SK-N-MC (cell line): ENCODE results near the gene ANK3.

Source experiments
- EZH2 ChIP-seq: fragments of 200-600 bp; sonication (generic); IDR thresholded peaks from one replicate; pipeline ENCODE4 v1.6.1; 2017; ENCODE audit warnings: antibody characterized with exemption
- FOXP2 ChIP-seq: optimal IDR thresholded peaks from 2 replicates; pipeline ENCODE3; 2011; ENCODE audit warnings: mild to moderate bottlenecking, moderate library complexity; ENCODE audit not compliant: insufficient read depth; ENCODE audit errors: extremely low read length, control extremely low read depth
- POLR2AphosphoS5 ChIP-seq: IDR thresholded peaks from 2 replicates; pipeline ENCODE4 v1.6.1; 2012; ENCODE audit warnings: mild to moderate bottlenecking, low read depth, low read length, borderline replicate concordance

- TF ChIP-seq EZH2, result no peak
- TF ChIP-seq POLR2AphosphoS5, result no peak
- TF ChIP-seq FOXP2, result no peak
These were observed 303.3 kb downstream of the ANK3 start for GRCh38 chr10:60086421-60086820.
